Measurements from ENCODE around the gene CFAP157. TPM values are rescaled to one million over a fixed set of nuclear protein-coding genes. Genes with fewer than 3 reads are reported as not detected.
"Not testable (repeated sequence)": the region's sequence is repeated elsewhere in the genome, so short reads cannot be mapped to it uniquely, and the experiment has no call there.

The CFAP157 gene
- total RNA-seq, 1 experiment from 2014 or later = not detected

GRCh38 chr9:127755061-127756060 lies 48.6 kb downstream of the CFAP157 start:
- DNase-seq (ENCODE audit: extremely low read depth, low read depth) = no peak

- DNase-seq (ENCODE audit: extremely low read depth, low read depth) = no peak
These were observed 49.4 kb downstream of the CFAP157 start for GRCh38 chr9:127756233-127756632.

- DNase-seq (ENCODE audit: extremely low read depth, low read depth) = not testable (repeated sequence)
These were observed 50.0 kb downstream of the CFAP157 start for GRCh38 chr9:127756776-127757175.

GRCh38 chr9:127758843-127759242 lies 52.1 kb downstream of the CFAP157 start:
- DNase-seq (ENCODE audit: extremely low read depth, low read depth) = no peak

- DNase-seq (ENCODE audit: extremely low read depth, low read depth) = no peak
These were observed 54.3 kb downstream of the CFAP157 start for GRCh38 chr9:127761061-127761460.

GRCh38 chr9:127761491-127761956 lies 54.7 kb downstream of the CFAP157 start:
- DNase-seq (ENCODE audit: extremely low read depth, low read depth) = no peak

GRCh38 chr9:127762111-127762676 lies 55.4 kb downstream of the CFAP157 start:
- no peak for DNase-seq (ENCODE audit: extremely low read depth, low read depth)

GRCh38 chr9:127763918-127764384 lies 57.2 kb downstream of the CFAP157 start:
- DNase-seq (ENCODE audit: extremely low read depth, low read depth) = no peak

GRCh38 chr9:127765418-127765817 lies 58.6 kb downstream of the CFAP157 start:
- no peak for DNase-seq (ENCODE audit: extremely low read depth, low read depth)

Other genes starting within 250 kb of the CFAP157 start
- gene STXBP1, start 94.7 kb upstream of the CFAP157 start, total RNA-seq (2014; rRNA removed; shearing (Covaris generic)) = 8.4 and 10.2 TPM in 2 replicates
- 12.1 and 13.8 TPM in 2 replicates for gene PTRH1, start 8.7 kb downstream of the CFAP157 start, total RNA-seq (2014; rRNA removed; shearing (Covaris generic))
- 0.20 TPM in 1 of 2 replicates, not detected in the other for gene TTC16, start 9.1 kb downstream of the CFAP157 start, total RNA-seq (2014; rRNA removed; shearing (Covaris generic))
- 8.9 and 10.5 TPM in 2 replicates for gene TOR2A, start 28.3 kb downstream of the CFAP157 start, total RNA-seq (2014; rRNA removed; shearing (Covaris generic))
- 0.12 and 0.57 TPM in 2 replicates for gene SH2D3C, start 71.7 kb downstream of the CFAP157 start, total RNA-seq (2014; rRNA removed; shearing (Covaris generic))
- 16.7 and 23.1 TPM in 2 replicates for gene CDK9, start 79.0 kb downstream of the CFAP157 start, total RNA-seq (2014; rRNA removed; shearing (Covaris generic))
- 23.9 and 27.5 TPM in 2 replicates for gene FPGS, start 95.9 kb downstream of the CFAP157 start, total RNA-seq (2014; rRNA removed; shearing (Covaris generic))
- gene ENG, start 147.7 kb downstream of the CFAP157 start, total RNA-seq (2014; rRNA removed; shearing (Covaris generic)) = 11.5 and 12.9 TPM in 2 replicates
- 36.9 and 41.9 TPM in 2 replicates for gene AK1, start 170.7 kb downstream of the CFAP157 start, total RNA-seq (2014; rRNA removed; shearing (Covaris generic))
- gene ST6GALNAC6, start 192.6 kb downstream of the CFAP157 start, total RNA-seq (2014; rRNA removed; shearing (Covaris generic)) = 6.5 and 12.8 TPM in 2 replicates
- 33.3 and 36.2 TPM in 2 replicates for gene ST6GALNAC4, start 210.1 kb downstream of the CFAP157 start, total RNA-seq (2014; rRNA removed; shearing (Covaris generic))
- 2.8 and 4.5 TPM in 2 replicates for gene PIP5KL1, start 223.8 kb downstream of the CFAP157 start, total RNA-seq (2014; rRNA removed; shearing (Covaris generic))
- gene DPM2, start 230.9 kb downstream of the CFAP157 start, total RNA-seq (2014; rRNA removed; shearing (Covaris generic)) = 31.1 and 39.5 TPM in 2 replicates

All from NCI-H460 (cell line).